Mesenchymal stem cell (in vitro differentiated cells and primary cell): Measurements from ENCODE around the gene PKNOX2.

Source experiments
- DNase-seq: peaks from one replicate; pipeline ENCODE4 v3.0.0-alpha.2; 2013
- H2AFZ ChIP-seq: one replicate; pipeline ENCODE4 v1.6.1; 2013; ENCODE audit warnings: low read depth, mild to moderate bottlenecking, control low read depth, inconsistent platforms, low read length, moderate library complexity
- H2AK5ac ChIP-seq: 2 replicates; pipeline ENCODE4 v1.6.1; 2013; ENCODE audit warnings: low read length, moderate library complexity, mild to moderate bottlenecking, inconsistent platforms; ENCODE audit not compliant: severe bottlenecking
- H2BK120ac ChIP-seq: one replicate; pipeline ENCODE4 v1.6.1; 2013; ENCODE audit warnings: low read depth, mild to moderate bottlenecking, inconsistent platforms, low read length, moderate library complexity
- H2BK12ac ChIP-seq, 2 experiments: one replicate each; pipeline ENCODE4 v1.6.1; 2013; ENCODE audit warnings: inconsistent platforms in 2 of 2, low read length in 2 of 2, mild to moderate bottlenecking in 2 of 2, moderate library complexity in 2 of 2, control low read depth in 1 of 2
- H2BK15ac ChIP-seq: one replicate; pipeline ENCODE4 v1.6.1; 2013; ENCODE audit warnings: mild to moderate bottlenecking, low read depth, inconsistent platforms; ENCODE audit not compliant: poor library complexity, severe bottlenecking
- H2BK5ac ChIP-seq: 2 replicates; pipeline ENCODE4 v1.6.1; 2013; ENCODE audit warnings: low read depth, mild to moderate bottlenecking, low read length, control low read depth, inconsistent platforms; ENCODE audit not compliant: poor library complexity, severe bottlenecking
- H3K14ac ChIP-seq, 2 experiments: one replicate each; pipeline ENCODE4 v1.6.1; 2013; ENCODE audit warnings: inconsistent platforms in 2 of 2, low read length in 2 of 2, control low read depth in 1 of 2, mild to moderate bottlenecking in 1 of 2, moderate library complexity in 1 of 2
- H3K18ac ChIP-seq, 2 experiments: one replicate each; pipeline ENCODE4 v1.6.1; 2013; ENCODE audit warnings: inconsistent platforms in 2 of 2, low read length in 2 of 2, control low read depth in 1 of 2, low read depth in 1 of 2, mild to moderate bottlenecking in 1 of 2
- H3K23ac ChIP-seq, 2 experiments: one replicate each; pipeline ENCODE4 v1.6.1; 2013; ENCODE audit warnings: inconsistent platforms in 2 of 2, low read length in 2 of 2, mild to moderate bottlenecking in 2 of 2, moderate library complexity in 2 of 2, control low read depth in 1 of 2
- H3K27ac ChIP-seq: 2 replicates; pipeline ENCODE4 v1.5.1; 2013; ENCODE audit warnings: mild to moderate bottlenecking, moderate library complexity, low read length, control low read depth, inconsistent platforms; ENCODE audit not compliant: poor library complexity, severe bottlenecking
- H3K27me3 ChIP-seq, 2 experiments: 2 replicates each; pipeline versions ENCODE4 v1.6.1 to v1.7.0; 2013; ENCODE audit warnings: low read length in 2 of 2, mild to moderate bottlenecking in 2 of 2, moderate library complexity in 2 of 2, control low read depth in 1 of 2, inconsistent platforms in 1 of 2; ENCODE audit not compliant: control insufficient read depth in 1 of 2, insufficient read depth in 1 of 2
- H3K36me3 ChIP-seq, 2 experiments: 2 replicates each; pipeline versions ENCODE4 v1.6.1 to v1.7.0; 2013; ENCODE audit warnings: low read length in 2 of 2, control low read depth in 1 of 2, inconsistent platforms in 1 of 2, low read depth in 1 of 2, mild to moderate bottlenecking in 1 of 2; ENCODE audit not compliant: insufficient read depth in 2 of 2, control insufficient read depth in 1 of 2
- H3K4ac ChIP-seq, 2 experiments: one replicate each; pipeline ENCODE4 v1.6.1; 2013; ENCODE audit warnings: inconsistent platforms in 2 of 2, low read length in 2 of 2, mild to moderate bottlenecking in 2 of 2, moderate library complexity in 2 of 2, control low read depth in 1 of 2, low read depth in 1 of 2
- H3K4me1 ChIP-seq: 2 replicates; pipeline ENCODE4 v1.6.1; 2013; ENCODE audit warnings: low read depth, low read length, control low read depth; ENCODE audit not compliant: control insufficient read depth, insufficient read depth
- H3K4me2 ChIP-seq: 2 replicates; pipeline ENCODE4 v1.6.1; 2013; ENCODE audit warnings: low read length, mild to moderate bottlenecking, inconsistent platforms; ENCODE audit not compliant: poor library complexity, severe bottlenecking
- H3K4me3 ChIP-seq, 2 experiments: 2 replicates each; pipeline versions ENCODE4 v1.5.1 to v1.7.0; 2013; ENCODE audit warnings: low read length in 2 of 2, mild to moderate bottlenecking in 2 of 2, control low read depth in 1 of 2, low read depth in 1 of 2; ENCODE audit not compliant: insufficient read depth in 1 of 2
- H3K79me1 ChIP-seq: replicated peaks from 2 replicates; pipeline ENCODE4 v1.6.1; 2013; ENCODE audit warnings: mild to moderate bottlenecking, control low read depth, low read length, inconsistent platforms; ENCODE audit not compliant: poor library complexity, severe bottlenecking
- H3K9ac ChIP-seq: 2 replicates; pipeline ENCODE4 v1.7.0; 2013; ENCODE audit warnings: mild to moderate bottlenecking, low read length, moderate library complexity
- H3K9me3 ChIP-seq: 2 replicates; pipeline ENCODE4 v1.7.0; 2013; ENCODE audit warnings: mild to moderate bottlenecking, low read length; ENCODE audit not compliant: control insufficient read depth
- H4K8ac ChIP-seq: one replicate; pipeline ENCODE4 v1.6.1; 2013; ENCODE audit warnings: inconsistent platforms, mild to moderate bottlenecking, low read length, moderate library complexity
- H4K91ac ChIP-seq: one replicate; pipeline ENCODE4 v1.6.1; 2013; ENCODE audit warnings: mild to moderate bottlenecking, low read length, inconsistent platforms
- WGBS: methylation state at CpG from one replicate; pipeline ENCODE4 v1.1.7; 2013; ENCODE audit warnings: mixed read lengths; 5-methylcytosine and 5-hydroxymethylcytosine counted together

PKNOX2 gene

DNA sequence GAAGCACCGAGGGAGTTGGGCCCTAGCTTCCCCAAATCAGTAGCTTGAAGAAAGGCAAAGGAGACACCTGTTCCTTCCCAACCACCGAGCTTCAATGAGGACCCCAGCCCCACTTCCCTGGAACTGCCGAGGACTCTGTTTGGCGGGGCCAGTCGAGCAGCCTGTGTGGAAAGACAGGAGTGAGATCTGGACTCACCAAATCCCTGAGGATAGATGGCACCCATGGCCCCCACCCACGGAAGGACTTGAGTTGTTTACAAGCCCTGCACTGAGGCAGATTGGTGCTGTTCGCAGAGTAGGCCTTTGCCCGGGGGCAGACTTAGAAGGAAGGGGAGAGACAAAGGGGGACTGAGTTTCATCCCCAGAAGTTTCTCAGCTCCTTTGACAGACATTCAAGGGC lies 266.9 kb downstream of the PKNOX2 start:
- no peak for DNase-seq
- Histone ChIP-seq H2BK15ac (no peak overlapping the region), H3K36me3 (peaks cover 0 to 66% of the 10 kb centered on the region in 2 experiments), H3K4ac (no peak overlapping the region), H3K79me1 (no peaks in the 10 kb centered on the region), H3K27ac (no peak overlapping the region), H3K23ac (no peak overlapping the region), H2BK5ac (no peak overlapping the region), H4K8ac (no peak overlapping the region), H3K18ac (no peak overlapping the region), H2AK5ac (no peak overlapping the region), H3K4me2 (no peak overlapping the region), H3K9me3 (no peaks in the 10 kb centered on the region), H2AFZ (no peak overlapping the region), H3K4me1 (peaks cover 5% of the 10 kb centered on the region), H2BK120ac (no peak overlapping the region), H2BK12ac (no peak overlapping the region), H3K14ac (no peak overlapping the region), H4K91ac (no peak overlapping the region), H3K4me3 (no peak overlapping the region), H3K9ac (no peak overlapping the region), H3K27me3 (no peaks in the 10 kb centered on the region)
- 95% methylated on average over 8 of the region's 8 CpGs for WGBS

DNA sequence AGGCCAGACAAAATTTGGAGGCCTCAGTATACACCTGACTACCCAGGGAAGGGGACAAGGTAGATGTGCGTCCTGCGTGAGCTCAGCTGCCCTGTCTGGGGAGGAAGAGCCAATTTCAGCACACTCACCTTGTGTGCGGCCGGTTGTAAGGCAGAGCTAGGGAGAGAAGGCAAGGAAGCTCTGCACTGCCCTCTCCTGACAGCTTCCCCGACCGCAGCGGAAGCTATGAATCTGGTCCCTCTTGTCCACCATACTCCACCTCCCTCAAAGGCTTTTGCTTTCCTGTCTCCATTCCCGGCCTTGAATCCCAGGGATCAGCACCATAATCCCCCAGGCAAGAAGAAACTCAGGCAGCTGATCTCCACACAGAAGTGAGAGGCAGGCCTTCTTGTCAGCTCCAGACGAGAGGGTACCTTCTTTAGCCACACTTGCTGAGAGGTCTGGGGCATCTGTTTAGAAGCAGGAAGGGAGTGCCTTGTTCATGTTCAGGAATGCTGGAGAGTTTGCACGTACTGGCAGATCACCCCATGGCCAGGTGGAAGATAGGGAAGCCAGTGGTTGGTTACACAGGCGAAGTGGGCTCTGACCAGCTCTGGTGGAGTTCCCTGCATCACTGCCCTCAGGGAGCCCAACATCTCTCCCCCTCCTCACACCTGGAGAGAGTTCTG lies 269.0 kb downstream of the PKNOX2 start:
- Histone ChIP-seq H3K9me3 (no peaks in the 10 kb centered on the region), H3K36me3 (peaks cover 0 to 50% of the 10 kb centered on the region in 2 experiments), H2BK5ac (no peak overlapping the region), H4K8ac (peak overlapping the region; percentile 3), H3K4ac (no peak overlapping the region), H2BK12ac (no peak overlapping the region), H4K91ac (peak overlapping the region; percentile 46), H3K4me2 (no peak overlapping the region), H2AFZ (no peak overlapping the region), H2AK5ac (no peak overlapping the region), H3K9ac (no peak overlapping the region), H3K23ac (no peak overlapping the region), H3K27me3 (no peaks in the 10 kb centered on the region), H3K27ac (no peak overlapping the region), H2BK15ac (no peak overlapping the region), H3K79me1 (no peaks in the 10 kb centered on the region), H3K18ac (no peak overlapping the region), H3K4me1 (peaks cover 5% of the 10 kb centered on the region), H3K14ac (no peak overlapping the region), H3K4me3 (no peak overlapping the region), H2BK120ac (no peak overlapping the region)
- WGBS: 26% methylated on average over 11 of the region's 11 CpGs
- peak; percentile 63 for DNase-seq

DNA sequence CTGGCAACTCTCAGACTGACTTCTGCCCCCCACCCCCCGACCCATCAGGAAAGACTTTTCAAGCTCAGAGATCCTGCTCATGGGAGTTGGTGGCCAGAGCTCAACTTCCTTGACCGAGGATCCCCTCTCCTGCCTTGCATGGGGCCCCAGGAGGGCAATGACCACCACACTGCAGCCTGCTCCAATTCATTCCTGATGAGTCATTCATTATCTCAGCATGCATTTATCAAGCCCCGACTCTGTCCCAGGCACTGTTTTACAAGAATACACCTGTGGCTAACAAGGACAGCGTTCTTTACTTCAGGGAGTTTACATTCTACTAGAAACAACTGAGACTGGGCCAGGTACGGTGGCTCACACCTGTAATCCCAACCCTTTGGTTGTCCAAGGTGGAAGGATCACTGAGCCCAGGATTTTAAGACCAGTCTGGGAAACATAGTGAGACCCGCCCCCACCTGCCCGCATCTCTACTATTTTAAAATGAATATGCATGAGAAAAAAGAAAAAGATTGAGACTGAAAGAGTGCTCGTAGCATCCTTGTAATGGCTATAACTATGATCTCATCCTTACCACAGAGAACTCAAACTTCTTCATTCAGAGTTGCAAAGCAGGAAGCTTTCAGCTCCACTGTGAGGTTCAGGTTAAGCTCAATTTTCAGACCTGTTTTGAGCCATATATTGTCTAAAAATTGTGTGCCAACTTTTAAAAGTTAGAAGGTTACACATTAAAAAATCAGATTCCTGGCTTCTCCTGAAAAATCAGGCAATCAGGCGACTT lies 271.1 kb downstream of the PKNOX2 start:
- Histone ChIP-seq H3K4ac (no peak overlapping the region), H4K8ac (no peak overlapping the region), H3K27me3 (peaks cover 0 to 4% of the 10 kb centered on the region in 2 experiments), H3K9me3 (no peaks in the 10 kb centered on the region), H3K79me1 (no peaks in the 10 kb centered on the region), H3K27ac (no peak overlapping the region), H4K91ac (no peak overlapping the region), H3K36me3 (peaks cover 0 to 30% of the 10 kb centered on the region in 2 experiments), H3K4me3 (no peak overlapping the region), H3K4me2 (no peak overlapping the region), H2BK5ac (no peak overlapping the region), H3K9ac (no peak overlapping the region), H2AFZ (no peak overlapping the region), H3K14ac (no peak overlapping the region), H3K23ac (peak overlapping the region in 1 of 2 experiments; percentile 46), H2BK15ac (no peak overlapping the region), H3K18ac (no peak overlapping the region), H2BK12ac (no peak overlapping the region), H2BK120ac (no peak overlapping the region), H2AK5ac (no peak overlapping the region), H3K4me1 (peaks cover 5% of the 10 kb centered on the region)
- WGBS: 61% methylated on average over 7 of the region's 9 CpGs
- DNase-seq: peak; percentile 14

DNA sequence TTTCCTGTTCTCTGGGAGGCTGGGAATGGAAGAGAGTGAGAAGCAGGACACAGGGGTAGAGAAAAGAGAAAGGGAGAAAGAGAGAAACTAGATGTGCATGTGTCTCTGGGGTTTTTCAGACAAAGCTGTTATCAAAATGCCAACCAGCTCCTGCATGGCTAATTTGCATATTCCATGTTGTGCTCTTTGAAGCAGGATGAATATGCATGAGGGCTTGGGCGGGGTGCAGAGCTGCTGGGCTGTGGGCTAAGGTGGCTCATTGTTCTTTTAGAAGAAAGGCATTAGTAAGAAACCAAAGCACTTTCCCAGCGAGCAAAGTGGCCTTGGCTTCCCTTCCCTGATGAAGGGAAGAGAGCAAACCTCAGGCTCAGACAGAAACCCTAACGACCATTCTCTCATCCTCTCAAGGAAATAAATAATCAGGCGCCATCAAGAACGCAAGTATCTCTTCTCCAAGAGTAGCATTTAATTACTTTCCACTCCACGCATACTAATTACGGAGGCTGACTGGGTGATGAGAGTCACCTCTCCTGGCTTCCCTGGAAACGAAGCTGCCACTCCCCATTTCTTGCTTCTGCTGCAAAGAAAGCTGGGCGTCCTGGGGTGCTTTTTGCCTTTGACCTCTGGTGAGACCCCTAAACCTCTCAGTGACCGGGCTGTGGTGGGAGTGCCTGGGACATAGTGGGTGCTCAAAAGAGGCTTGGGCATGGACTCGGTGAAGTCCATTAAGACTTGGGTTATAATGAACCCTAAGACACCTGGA lies 277.3 kb downstream of the PKNOX2 start:
- Histone ChIP-seq H2AK5ac (no peak overlapping the region), H2BK5ac (no peak overlapping the region), H3K79me1 (no peaks in the 10 kb centered on the region), H2AFZ (no peak overlapping the region), H3K9me3 (no peaks in the 10 kb centered on the region), H2BK15ac (no peak overlapping the region), H2BK120ac (no peak overlapping the region), H4K91ac (no peak overlapping the region), H3K14ac (no peak overlapping the region), H3K4me3 (no peak overlapping the region), H3K9ac (no peak overlapping the region), H4K8ac (no peak overlapping the region), H3K4me1 (peaks cover 2% of the 10 kb centered on the region), H3K36me3 (peaks cover 13 to 34% of the 10 kb centered on the region in 2 experiments), H3K4ac (no peak overlapping the region), H3K27me3 (peaks cover 0 to 7% of the 10 kb centered on the region in 2 experiments), H3K23ac (peak overlapping the region in 1 of 2 experiments; percentile 57), H2BK12ac (no peak overlapping the region), H3K27ac (no peak overlapping the region), H3K4me2 (no peak overlapping the region), H3K18ac (no peak overlapping the region)
- 58% methylated on average over 11 of the region's 11 CpGs for WGBS
- no peak for DNase-seq
